HG03575 (cell line): ENCODE measurements around the gene WDR46.

Experiments
- ATAC-seq: cut with Tn5 transposase; IDR thresholded peaks from one replicate; pipeline ENCODE4 v1.9.1; 2021; ENCODE audit not compliant: unreplicated experiment, insufficient number of reproducible peaks, low FRiP score; ENCODE audit errors: extremely low read depth

Gene WDR46

DNA sequence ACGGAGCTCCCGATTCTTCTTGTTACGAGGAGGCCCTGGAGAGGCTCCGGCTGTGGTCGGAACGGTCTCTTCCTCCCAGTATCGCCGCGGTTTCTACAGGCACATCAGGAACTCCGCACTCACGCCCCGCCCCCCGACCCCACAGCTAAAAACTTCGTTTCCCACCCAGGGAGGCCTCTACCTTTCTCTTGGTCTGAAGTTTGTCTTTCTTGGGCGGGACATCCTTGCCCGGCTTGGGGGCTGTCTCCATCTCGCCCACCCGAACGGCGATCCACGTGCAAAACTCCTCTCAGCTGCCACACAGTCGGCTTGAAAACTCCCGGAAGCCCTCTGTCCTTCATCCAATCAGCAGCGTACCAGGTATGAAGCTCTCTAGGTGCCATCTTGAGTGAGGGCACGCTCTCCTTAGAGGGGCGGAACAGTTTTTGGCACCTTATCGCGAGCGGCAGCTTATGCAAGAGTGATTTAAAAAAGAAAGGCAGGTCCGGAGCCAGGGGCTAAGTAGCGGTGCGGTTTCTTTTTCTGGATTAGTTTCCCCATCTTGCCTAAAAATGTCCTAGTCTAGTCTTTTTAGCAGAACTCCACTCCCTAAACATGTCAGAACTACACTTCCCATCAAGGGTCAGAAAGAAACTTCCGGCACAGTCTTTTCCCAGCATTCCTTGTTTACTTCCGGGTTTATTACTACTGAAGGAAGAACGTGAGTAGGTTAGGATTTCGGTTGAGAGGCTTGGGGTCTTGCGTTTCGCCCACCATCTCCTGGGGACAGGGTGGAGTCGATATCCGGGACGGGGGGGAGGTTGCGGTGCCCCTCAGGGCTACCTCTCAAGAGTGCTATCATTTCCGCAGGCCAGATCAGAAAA lies at the start of gene WDR46, which contains the start of gene PFDN6:
Gene WDR46, minus strand, starts transcription at position 319 of the 863 bp plus-strand sequence. Its CDS starts 69 bp downstream, at position 250.
Gene PFDN6, plus strand, starts transcription at position 681 of the 863 bp plus-strand sequence. CDS start 256 bp downstream, outside the sequence.
- peak; percentile 57 for ATAC-seq

GRCh38 chr6:33336495-33336894 lies 47.5 kb upstream of the WDR46 start:
- ATAC-seq: no peak

GRCh38 chr6:33335916-33336315 lies 46.9 kb upstream of the WDR46 start:
- ATAC-seq: no peak

GRCh38 chr6:33333666-33334065 lies 44.6 kb upstream of the WDR46 start:
- ATAC-seq: no peak

GRCh38 chr6:33330736-33331135 lies 41.7 kb upstream of the WDR46 start:
- no peak for ATAC-seq

DNA sequence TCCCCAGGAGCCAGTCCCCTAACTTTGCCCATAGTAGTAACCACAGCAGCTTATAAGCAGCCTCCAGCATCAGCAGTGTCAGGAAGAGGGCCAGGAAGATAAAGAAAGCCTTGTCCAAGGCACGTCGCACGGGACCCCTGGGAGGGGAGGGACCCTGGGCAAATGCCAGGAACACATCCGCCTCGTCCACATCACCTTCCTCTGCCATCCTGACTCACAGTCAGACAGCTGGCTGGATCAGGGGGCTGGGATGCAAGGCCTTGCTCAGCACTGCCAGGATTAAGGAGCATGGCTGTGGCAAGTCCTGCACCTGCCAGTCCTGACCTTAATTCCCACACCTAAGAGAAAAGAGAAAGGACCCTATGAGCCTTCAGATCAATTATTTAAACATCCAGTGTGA lies 40.0 kb upstream of the WDR46 start:
- no peak for ATAC-seq

DNA sequence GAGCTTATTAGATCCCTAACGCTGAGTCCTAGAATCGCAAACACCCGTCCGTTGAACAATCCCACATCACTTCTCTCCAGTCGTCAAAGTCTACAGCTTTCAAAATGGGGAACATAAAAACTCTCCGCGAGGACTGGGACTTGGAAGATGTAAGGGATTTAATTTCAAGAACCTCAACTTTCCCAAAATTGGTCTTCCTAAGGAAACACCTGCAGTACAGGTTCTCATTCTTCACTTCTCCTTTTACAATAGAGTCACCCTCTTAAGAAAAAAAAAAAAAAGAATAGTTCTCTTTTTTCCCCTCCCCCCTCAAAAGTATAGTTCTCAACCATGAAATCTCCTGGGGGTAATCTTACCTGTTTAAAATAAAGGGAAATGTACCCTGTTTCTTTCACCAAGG lies 35.1 kb upstream of the WDR46 start:
- ATAC-seq: no peak

DNA sequence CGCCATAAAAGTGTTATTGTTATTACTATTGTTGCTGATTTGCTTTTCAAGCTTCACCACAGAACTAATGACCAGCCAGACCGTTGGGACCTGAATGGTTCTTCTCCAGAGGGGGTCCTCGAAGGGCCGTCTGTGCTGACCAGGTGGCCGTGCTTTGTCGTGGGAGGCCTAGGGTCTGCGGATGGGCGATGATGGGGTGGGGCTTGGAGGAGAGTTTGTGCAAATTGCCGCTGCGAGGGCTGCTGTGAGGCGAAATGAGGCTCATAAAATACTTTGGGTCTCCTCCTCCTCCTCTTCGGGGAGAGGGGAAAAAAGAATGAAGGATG lies 34.5 kb upstream of the WDR46 start:
- ATAC-seq: peak; percentile 3

- no peak for ATAC-seq
These were observed 32.2 kb upstream of the WDR46 start for GRCh38 chr6:33321227-33321626.

- ATAC-seq: no peak
These were observed 31.5 kb upstream of the WDR46 start for GRCh38 chr6:33320315-33321181.

DNA sequence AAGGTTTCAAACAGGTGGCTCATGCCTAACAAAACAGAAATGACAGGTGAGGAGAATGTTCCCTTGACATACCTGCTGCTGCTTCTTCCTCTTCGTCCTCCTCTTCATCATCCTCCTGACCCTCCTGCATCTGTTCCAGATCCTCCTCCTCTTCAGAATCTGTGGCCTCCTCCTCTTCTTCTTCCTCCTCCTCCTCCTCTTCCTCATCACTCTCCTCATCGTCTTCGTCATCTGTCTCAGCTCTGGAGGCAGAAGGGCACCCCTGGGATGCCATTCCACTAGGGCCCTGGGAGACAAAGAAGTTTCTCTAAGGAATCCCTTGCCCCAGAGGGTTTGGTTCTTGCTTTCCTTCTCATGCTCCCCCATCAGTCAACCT lies 30.9 kb upstream of the WDR46 start:
- ATAC-seq: no peak

DNA sequence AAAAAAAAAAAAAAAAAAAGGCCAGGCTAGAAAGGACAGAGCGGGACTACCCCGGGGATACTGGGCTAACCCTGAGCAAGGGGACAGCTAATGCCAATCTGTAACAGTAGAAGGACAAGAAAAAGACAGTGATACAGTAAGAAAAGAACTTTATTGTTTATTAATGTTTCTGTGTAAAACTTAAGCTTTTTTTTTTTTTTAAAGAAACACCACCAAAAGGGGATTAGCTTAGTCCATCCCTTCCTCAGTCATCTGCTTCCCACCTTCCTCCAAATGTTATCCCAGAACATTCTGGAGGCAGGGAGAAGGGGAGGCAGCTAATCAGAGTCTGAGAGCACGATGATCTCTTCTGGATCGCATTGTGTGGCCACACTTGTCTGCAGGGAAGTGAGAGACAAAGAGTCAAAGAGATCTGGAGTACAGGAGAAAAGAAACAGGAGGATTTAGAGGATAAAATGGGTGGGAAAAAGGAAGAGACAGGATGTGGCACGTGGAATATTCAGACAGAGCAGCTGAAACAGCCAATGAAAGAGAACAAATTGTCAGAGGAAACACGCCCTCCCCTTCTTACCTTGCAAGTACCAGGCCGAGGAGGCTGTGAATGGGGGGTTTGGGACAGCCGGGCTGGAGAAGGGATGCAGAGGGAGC lies 29.5 kb upstream of the WDR46 start:
- no peak for ATAC-seq

- peak; percentile 32 for ATAC-seq
These were observed 28.8 kb upstream of the WDR46 start, which contains the start of gene ZBTB22 for GRCh38 chr6:33317669-33318425. Gene ZBTB22, minus strand, starts transcription at chr6:33317744. Its CDS starts 828 bp downstream, at chr6:33316916.

GRCh38 chr6:33317419-33317668 lies 28.3 kb upstream of the WDR46 start:
- ATAC-seq: no peak

GRCh38 chr6:33316603-33317418 lies 27.8 kb upstream of the WDR46 start:
- ATAC-seq: no peak

- no peak for ATAC-seq
These were observed 27.0 kb upstream of the WDR46 start for GRCh38 chr6:33315793-33316602.

DNA sequence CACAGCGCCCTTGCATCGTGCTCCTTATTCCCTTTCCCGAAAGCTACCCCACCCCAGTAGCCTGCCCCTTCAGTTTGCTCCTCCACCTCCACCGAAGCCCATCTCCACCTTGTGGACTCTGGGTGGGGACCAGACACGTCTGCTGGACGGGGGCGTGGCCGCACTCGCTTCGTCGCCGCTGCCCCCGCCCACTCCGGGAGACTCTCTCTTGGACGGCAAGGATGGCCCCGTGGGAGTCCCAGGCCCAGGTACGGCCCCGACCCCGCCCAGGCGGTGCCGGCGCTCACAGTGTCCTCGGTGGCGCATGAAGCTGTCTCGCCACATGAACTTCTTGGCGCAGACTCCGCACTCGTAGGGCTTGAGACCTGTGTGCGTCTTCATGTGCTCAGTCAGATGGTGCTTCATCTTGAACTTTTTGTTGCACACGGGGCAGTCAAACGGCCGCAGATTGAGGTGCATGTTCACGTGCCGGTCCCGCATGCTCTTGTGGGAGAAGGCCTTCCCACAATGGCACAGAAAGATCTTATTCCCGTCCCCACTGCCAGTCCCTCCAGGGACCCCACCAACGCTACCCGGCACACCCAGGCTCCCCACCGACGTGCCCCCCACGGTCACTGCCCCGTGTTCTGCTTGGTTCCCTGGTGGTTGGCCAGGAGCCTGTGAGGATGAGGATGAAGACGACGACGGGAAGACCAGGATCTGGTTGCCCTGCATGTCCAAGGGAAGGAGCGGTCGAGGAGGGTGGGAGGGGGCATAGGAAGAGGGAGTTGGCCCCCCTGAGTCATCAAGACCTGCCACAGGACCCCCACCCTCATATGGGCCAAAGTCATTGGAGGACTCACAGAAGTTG lies 26.1 kb upstream of the WDR46 start:
- ATAC-seq: no peak
